ENCODE results near the gene RNF19B. TPM values are rescaled to one million over a fixed set of nuclear protein-coding genes. Genes with fewer than 3 reads are reported as not detected.

RNF19B gene
- total RNA-seq, 1 experiment from 2014 or later = 41.3 TPM

DNA sequence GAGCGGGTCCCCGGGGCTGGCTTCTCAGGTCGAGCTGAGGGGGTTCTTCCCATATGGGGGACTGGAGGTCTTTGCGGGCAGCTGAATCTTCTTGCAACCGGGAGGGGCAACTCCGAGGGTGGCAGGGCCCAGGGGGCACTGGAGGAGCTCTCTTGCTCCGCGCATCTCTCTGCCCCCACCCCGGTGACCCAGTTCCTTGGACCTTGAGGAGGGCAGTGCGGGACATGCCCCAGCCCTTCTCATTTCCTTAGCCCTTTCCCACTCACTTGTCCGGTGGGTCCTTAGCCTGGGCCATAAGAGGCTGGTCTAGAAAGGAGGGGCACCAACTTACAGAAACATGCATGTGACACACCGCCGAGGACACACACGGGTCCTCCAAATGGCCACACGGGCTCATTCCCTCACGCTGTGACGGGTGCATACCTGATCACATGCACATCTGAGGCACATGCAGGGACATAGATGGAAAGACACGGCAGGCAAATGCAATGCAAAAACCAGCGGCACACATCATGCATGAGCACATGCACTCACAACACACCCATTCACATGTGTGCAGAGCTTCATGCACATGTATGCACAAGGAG is 77.7 kb downstream of the RNF19B start:
- TF ChIP-seq, protein P1, sequence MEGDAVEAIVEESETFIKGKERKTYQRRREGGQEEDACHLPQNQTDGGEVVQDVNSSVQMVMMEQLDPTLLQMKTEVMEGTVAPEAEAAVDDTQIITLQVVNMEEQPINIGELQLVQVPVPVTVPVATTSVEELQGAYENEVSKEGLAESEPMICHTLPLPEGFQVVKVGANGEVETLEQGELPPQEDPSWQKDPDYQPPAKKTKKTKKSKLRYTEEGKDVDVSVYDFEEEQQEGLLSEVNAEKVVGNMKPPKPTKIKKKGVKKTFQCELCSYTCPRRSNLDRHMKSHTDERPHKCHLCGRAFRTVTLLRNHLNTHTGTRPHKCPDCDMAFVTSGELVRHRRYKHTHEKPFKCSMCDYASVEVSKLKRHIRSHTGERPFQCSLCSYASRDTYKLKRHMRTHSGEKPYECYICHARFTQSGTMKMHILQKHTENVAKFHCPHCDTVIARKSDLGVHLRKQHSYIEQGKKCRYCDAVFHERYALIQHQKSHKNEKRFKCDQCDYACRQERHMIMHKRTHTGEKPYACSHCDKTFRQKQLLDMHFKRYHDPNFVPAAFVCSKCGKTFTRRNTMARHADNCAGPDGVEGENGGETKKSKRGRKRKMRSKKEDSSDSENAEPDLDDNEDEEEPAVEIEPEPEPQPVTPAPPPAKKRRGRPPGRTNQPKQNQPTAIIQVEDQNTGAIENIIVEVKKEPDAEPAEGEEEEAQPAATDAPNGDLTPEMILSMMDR (IDR thresholded peaks at IDR 0.05; ENCODE audit: unreplicated experiment) = no peak
- Mint-ChIP-seq H3K27me3 (ENCODE audit: insufficient read depth, unreplicated experiment) (peaks cover 62% of the 10 kb centered on the region), H3K9me3 (ENCODE audit: unreplicated experiment) (no peaks in the 10 kb centered on the region), H3K4me3 (ENCODE audit: unreplicated experiment) (no peak overlapping the region), H3K27ac (ENCODE audit: low read depth, unreplicated experiment) (no peak overlapping the region), H3K36me3 (ENCODE audit: insufficient read depth, unreplicated experiment) (no peaks in the 10 kb centered on the region), H3K4me1 (ENCODE audit: insufficient read depth, unreplicated experiment) (no peaks in the 10 kb centered on the region)
- intact Hi-C loops (cut with micrococcal nuclease) = no loop called here
- no peak for DNase-seq (ENCODE audit: unreplicated experiment)
- CTCF ChIA-PET = interaction anchor here (0.6 kb wide), 1 partner anchor 61 kb away, joined by 3 read pairs; no protein-coding TSS in a partner anchor
- POLR2A ChIA-PET = no interaction called here
- no TSS peak for BruUV-seq (replicated peaks)

Other genes with a start within 250 kb of the RNF19B start
- 347 and 372 TPM in 2 replicates for gene YARS1, start 147.5 kb downstream of the RNF19B start, total RNA-seq (2022)
- gene S100PBP, start 147.2 kb downstream of the RNF19B start, total RNA-seq (2022) = 24.4 and 34.1 TPM in 2 replicates
- not detected in 2 replicates for gene FNDC5, start 93.9 kb downstream of the RNF19B start, total RNA-seq (2022)
- not detected in 2 replicates for gene HPCA, start 78.3 kb downstream of the RNF19B start, total RNA-seq (2022)
- 6.2 and 12.1 TPM in 2 replicates for gene TMEM54, start 63.4 kb downstream of the RNF19B start, total RNA-seq (2022)
- 286 and 390 TPM in 2 replicates for gene AK2, start 72.1 kb upstream of the RNF19B start, total RNA-seq (2022)
- gene AZIN2, start 116.3 kb upstream of the RNF19B start, total RNA-seq (2022) = 1.6 and 4.3 TPM in 2 replicates
- gene TRIM62, start 217.2 kb upstream of the RNF19B start, total RNA-seq (2022) = 2.4 and 2.8 TPM in 2 replicates

Data from MCF 10A (cell line).